ENCODE data around the gene CD244.
"Not testable (repeated sequence)": the region's sequence is repeated elsewhere in the genome, so short reads cannot be mapped to it uniquely, and the experiment has no call there.

CD244 gene

DNA sequence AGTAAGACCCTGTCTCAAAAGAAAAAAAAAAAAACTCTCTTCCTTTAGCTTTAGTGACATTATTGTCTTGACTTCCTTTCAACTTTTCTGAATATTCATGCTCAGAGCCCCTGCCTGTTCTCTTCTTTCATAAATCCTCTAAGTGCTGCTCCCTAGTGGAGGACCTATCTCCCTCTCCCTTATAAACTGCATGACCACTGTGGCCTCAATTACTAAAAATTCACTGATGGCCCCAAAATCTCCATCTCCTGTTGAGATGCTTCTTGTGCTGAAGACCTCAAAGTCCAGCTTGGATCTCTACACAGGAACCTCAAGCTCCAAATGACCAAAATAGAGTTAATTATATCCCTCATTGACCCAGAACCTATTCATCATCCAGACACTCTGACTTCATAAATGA lies 14.5 kb upstream of the CD244 start:
- no peak for DNase-seq

DNA sequence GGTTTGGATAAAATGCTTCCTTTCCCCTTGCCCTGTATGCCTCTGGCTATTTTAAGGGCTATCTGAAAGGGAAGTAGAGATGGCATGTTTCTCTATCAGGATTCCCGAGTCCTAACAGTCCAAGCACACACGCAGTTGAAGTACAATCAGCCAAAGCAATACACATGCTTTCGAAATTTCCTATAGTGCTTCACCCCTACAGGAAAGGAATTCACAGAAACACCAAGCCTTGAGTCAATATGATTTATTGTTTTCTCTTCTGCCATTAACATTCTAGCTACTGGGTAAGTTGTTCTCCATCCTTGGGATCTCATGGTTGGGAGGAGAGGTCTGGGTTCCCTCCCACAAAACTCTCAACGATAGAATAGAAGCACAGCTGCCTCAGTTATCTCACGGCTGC lies 13.6 kb upstream of the CD244 start:
- no peak for DNase-seq

DNA sequence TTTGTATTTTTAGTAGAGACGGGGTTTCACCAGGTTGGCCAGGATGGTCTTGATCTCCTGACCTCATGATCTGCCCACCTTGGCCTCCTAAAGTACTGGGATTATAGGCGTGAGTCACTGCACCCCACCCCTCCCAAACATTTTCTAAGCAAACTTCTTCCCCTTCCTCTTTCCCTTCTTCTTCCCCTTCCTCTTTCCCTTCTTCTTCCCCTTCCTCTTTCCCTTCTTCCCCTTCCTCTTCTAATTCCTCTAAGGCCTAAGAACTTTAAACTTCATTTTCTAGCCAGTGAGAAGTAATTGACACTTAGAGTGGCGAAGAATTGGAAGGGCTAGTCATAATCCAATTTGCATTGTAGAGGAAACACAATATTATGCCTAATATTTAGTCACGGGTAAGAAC lies 12.9 kb upstream of the CD244 start:
- not testable (repeated sequence) for DNase-seq

DNA sequence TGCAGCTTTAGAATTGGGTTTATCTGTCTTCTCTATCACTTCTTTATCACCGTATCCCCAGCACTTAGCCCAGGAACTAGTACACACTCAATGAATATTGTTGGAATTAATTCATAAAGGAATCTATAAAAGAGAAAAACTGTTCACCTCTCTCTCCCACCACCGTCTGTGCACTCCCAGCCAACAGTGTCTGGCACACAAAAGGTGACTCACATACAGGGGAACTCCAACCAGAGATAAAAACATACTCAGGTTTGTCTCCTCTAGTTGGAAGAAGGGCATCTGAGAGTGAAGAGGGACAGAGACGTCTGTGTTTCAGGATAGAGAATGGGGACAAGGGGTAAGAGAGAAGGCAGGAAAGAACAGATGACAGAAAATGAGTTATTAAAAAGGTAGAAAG lies 12.2 kb upstream of the CD244 start:
- no peak for DNase-seq

DNA sequence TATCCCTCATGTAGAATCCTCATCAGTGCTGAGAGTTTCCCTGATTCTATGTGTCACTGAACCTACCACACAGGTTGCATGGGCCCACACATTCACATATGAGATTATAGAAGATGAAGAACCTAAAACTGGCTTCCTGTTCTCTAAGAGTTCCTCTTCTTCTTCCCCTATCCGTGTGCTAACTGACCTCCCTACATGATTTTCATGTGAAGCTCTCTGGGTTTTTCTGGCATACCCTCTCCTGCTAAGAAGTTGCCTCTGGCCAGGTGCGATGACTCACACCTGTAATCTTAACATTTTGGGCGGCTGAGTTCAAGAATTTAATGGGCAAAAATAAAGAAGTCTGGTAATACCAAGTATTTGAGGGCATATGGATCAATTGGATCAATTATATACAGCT lies 5.5 kb upstream of the CD244 start:
- DNase-seq: no peak

DNA sequence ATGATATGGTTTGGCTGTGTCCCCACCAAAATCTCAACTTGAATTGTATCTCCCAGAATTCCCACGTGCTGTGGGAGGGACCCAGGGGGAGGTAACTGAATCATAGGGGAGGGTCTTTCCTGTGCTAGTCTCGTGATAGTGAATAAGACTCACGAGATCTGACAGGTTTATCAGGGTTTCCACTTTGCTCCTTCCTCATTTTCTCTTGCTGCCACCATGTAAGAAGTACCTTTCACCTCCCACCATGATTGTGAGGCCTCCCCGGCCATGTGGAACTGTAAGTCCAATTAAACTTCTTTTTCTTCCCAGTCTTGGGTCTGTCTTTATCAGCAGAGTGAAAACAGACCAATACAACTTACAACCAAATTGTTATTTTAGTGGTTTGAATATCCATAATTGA lies 5.0 kb upstream of the CD244 start:
- not testable (repeated sequence) for DNase-seq

DNA sequence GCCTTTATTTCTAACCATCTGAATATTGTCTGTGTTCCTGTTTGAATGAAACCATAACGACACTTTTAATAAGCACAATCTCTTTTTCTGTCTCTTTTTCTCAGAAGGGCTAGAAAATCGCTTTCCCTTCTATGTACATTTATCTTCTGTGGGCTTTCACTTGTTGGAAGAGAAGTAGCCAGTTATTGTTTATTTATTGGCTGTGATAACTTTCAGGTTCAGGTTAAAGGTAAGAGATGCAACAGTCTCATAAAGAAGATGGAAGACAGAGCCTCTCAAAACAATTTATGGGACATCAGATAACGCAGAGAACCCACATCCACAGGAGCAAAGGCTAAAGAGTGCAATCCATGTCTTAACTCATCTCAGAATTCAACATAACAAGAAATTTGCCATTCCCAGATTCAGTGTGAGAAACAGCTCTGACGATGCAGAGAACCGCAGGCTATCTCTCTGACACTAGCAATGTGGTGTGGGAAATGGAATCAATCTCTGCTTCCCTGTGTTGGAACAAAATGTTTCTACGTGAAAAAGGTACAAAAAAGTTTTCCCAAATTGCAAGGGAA lies 4.1 kb upstream of the CD244 start:
- no peak for DNase-seq

DNA sequence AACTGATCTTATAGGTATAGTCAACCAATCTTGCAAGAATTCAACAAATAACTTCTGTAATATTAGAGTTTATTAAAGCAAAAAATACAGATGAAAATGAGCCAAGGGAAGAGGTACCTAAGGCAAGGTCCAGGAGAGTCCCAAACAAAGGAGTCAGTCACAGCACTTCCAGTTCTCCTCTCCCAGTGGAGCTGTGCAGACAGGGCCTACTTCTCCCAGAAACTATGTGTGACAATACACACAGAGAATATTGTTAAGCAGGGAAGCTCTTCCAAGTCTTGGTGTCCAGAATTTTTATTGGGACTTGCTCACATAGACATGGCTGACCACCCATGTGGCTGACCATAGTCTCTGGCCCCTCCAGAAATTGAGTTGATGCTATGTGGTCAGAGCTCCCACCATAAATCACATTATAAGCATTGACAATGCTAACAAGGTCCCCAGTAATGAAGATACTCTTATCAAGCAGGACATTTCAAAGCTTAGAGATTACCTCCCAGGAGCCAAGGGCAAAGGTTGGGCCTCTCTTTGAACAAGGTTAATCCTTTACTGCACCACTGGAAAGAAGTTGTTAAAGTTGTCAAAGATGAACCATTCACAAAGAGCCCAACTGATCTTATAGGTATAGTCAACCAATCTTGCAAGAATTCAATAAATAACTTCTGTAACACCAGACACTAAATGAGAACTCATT lies 3.5 kb upstream of the CD244 start:
- no peak for DNase-seq

DNA sequence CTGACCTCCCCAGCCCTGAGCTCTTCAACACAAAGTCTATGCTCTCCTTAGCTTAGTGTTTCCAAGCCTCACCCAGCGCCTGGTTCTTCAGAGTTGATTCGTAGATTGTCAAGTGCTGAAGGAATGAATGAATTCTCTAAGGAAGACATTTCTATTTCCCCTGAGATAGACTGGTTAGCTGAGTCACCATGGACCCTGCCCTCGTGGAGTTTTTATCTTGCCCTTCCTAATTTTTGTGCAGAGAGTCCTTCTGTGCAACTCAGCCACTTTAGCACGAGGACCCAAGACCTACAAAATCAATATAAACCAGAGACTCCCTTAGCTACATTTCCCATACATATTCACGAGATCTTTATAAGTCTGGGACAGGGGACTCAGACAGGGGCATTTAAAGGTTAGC lies 2.6 kb upstream of the CD244 start:
- DNase-seq: no peak

DNA sequence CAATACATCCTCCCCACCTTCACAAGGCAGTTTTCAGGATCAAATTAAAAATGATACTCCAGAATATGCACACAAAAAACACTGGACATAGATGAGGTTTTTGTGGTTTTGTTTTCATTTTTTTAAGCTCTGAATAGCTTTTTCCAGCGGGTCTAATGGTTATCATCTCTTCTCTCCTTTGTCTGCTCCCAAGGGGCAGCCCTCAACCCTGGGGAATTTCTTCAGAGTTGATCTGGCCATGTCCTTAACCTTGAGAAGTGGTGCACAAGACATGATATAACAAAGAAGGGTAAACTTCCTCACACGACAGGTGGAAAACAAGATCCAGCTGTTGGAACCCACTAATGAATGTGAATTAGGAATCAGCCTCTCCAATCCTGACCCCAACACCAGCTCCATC lies 1.5 kb upstream of the CD244 start:
- no peak for DNase-seq

DNA sequence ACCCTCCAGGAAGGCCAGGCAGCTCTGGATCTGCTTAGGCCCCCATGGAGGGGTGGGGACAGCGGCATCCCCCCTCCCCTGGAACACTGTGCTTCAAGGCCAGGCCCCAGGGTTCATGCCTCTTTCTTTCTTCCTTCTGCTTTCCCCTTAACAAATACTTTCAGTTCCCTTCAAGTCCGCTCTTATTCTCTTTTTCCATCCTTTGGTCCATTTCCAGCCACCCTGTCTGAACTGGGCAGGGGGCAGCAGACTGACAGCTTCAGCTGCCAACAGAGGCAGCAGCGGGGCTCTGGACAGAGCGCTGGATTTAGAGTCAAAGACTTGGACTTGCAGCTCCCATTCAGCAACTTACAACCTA lies 1.1 kb upstream of the CD244 start:
- no peak for DNase-seq

DNA sequence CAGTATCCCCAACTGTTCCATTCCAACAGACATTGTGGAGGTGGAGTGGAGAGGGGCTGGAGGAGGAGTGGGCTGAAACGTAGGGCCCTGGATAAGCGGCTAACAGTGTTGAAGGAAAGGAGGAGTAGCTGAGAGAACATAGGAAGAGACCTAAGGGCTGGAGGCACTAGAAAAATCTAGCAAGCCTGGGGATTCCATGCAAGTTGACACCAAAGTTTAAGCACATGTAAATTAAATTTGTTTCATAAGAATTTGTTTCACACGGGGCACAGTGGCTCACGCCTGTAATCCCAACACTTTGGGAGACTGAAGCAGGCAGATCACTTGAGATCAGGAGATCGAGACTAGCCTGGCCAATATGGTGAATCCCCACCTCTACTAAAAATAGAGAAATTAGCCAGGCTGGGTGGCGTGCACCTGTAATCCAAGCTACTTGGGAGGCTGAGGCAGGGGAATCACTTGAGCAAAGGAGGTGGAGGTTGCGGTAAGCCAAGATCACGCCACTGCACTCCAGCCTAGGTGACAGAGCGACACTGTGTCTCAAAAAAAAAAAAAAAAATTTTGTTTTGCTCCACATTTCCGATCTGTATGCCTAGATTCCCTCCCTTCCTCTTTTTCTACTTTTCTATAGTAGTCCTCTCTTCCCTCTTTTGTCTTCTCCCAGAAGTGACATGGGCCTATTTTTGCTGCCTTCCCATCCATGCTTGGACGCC lies 530 bp upstream of the CD244 start:
- no peak for DNase-seq

DNA sequence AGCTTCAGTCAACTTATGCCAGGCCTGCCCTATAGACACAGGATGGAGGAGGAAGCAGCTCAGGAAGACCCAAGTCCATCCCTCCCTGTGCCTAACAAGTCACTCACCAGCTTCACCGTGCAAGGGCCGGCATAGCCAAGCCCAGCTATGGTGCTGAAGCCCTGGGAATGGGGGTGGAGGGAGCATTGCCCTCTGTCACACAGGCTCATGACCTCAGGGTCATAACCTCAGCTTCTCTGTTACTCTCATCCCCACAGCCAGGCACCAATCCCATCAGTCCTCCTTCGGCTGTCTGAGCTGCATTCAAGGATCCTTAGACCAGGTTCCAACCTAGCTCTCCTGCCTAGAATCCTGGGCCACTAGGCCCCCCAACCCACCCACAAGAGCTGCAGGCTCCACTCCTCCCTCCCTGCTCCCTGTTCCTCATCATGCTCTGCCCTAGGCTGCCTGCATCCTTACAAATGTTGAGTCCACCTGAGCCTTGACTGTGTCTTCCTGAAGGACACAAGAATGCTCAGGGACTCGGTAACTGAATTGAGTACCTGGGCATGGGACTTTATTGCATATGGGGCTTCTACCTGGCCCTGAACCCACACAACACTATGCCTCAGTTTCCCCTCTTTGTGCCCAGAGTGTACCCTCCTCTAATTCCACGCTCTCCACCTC lies 1.7 kb downstream of the CD244 start:
- no peak for DNase-seq

DNA sequence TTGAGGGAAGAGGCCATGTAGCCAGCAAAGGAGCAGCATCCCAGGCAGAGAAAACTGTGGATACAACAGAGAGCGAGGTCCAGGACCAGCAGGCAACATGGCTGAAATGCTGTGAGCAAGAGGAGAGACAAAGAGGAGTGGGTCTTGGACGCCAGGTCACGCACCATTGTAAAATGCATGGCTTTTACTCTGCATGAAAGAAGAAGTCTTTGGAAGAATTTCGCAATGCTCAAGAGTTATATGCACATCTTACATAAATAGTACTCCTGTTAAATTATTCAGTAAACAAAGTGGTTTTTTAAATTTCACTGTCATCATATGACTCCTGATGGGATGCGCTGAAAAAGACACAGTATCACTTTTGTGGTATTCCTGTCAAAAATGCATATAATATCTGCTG lies 3.5 kb downstream of the CD244 start:
- DNase-seq: no peak

DNA sequence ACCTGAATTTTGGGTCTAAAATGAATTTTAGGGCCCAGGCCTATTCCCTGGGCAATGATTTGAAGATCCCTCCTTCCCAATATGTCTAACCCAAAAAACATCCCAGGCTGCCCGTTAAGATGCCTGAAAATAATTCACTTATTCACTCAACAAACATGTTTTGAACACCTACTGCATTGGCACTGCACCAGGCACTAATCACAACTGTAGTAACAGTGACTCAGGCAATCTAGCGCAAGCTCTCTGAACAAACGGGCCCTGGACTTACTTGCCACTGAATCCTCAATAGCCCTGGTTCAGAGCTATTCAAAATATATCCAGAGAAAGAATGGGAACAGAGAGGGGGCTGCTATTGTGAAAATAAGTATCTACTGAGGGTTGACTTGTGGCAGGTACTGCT lies 4.2 kb downstream of the CD244 start:
- DNase-seq: no peak

DNA sequence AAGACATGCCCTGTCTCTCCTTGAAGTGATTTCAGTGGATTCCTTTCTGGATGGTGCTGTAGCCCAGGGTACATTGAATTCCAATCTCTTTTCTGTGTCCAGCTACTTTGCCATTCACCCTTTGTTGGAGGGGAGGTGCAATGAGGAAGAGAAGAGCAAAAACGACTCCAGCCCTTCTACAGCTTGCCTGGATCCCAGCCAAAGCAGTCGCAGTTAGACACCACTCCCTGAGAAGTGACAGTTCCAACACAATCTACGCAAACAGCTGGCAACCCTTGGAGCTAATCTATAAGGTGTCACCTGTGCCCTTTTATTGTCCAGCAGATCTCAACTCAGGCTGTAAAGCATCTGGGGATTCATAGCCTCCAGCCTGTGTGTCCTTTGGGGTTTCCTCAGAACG lies 4.6 kb downstream of the CD244 start:
- no peak for DNase-seq

DNA sequence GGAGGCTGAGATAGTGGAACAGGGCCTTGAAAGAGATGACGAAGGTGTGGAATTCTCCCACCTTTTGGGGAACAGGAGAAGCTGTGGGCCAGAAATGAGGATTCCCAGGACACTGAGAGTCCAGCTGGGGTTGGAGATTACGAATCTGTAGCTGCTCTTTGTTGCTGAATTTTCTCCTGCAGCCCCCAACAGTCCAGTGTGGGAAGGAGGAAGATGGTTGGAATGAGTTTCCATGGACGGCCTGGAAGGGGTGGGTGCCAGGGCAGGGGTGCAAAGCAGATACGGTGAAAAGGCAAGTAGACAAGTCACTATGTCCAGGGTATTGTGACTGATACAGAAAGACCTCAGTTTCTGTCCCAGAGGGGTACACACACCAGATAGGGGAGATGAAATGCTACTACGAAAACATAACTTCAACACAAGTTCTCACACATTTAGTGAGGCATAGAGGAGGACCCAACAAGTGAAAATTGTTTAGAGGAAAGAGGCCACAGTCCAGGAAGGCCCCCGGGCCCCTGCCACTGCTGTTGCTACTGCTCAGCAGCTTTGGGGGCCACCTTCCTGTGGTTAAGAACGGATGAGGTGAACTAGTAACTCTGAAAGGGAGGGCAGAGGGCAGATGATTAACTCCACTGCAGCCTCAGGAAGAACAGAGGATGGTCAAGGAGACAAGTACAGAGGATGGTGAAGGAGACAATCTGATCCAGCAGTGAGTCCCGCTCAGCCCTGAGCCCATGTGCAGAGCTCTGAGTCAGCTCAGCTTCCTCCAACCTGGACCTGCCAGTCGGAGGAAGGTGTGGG lies 7.3 kb downstream of the CD244 start:
- no peak for DNase-seq

DNA sequence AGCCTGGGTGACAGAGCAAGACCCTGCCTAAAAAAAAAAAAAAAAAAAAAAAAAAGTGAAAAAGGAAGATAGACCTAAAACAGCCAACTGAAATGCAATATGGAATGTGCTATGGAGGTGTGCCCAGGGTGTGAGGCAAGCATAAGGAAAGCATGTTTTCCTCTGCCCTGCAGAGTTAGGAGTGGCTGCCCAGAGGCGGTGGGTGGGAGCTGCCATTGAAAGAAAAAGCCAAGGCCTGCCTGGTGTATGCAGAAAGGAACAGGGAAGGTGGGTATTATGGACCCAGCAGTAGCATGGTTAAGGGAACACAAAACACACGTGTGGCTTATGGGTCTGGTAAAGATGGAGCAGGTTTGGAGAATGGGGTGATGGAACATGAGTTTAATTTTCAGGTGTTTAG lies 8.9 kb downstream of the CD244 start:
- no peak for DNase-seq

DNA sequence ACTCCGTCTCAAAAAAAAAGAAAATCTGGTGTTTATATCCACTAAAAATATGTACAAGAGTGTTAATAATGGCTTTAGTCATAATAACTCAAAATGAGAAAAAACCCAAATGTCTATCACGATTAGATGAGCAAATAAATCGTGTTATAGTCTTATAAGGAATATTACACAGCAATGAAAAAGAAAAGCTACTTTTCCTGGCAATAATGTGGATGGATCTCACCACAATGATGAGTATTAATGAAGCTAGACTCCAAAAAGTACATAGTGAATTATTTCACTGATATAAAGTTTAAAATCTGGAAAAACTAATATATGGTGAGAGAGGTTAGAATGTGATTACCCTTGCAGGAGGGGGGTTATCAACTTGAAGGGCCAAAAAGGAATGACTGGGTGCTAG lies 9.7 kb downstream of the CD244 start:
- no peak for DNase-seq

DNA sequence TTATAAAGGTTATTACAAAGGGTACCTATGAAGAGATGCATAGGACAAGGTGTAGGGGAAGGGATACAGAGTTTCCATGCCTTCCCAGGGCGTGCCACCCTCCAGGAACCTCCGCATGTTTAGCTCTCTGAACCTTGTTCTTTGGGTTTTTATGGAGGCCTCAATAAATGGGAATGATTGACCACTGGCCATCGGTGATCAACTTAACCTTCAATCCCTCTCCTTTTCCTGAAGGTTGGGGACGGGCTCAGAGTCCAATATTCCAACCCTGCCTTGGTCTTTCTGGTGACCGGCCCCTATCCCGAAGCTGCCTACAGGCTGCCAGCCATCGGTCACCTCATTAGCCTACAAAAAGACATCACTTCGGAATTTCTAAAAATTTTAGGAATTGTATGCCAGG lies 11.7 kb downstream of the CD244 start:
- DNase-seq: no peak

DNA sequence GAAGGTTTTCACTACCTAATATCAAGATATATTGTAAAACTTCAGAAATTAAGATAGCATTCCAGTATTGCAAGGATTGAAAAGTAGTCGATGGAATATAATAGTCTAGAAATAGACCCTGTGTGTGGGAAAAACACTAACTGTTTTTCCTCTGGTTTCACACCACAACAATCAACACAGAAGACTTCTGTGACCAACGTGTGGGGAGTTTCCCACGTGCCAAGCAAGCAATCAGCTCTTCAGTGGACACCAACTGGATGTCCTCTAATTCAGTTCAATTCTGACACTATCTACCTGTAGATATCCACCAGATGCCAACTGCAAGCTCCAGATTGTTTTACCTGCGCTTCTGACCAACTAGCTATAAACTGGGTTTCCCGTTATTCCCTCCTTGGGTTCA lies 12.1 kb downstream of the CD244 start:
- DNase-seq: no peak

DNA sequence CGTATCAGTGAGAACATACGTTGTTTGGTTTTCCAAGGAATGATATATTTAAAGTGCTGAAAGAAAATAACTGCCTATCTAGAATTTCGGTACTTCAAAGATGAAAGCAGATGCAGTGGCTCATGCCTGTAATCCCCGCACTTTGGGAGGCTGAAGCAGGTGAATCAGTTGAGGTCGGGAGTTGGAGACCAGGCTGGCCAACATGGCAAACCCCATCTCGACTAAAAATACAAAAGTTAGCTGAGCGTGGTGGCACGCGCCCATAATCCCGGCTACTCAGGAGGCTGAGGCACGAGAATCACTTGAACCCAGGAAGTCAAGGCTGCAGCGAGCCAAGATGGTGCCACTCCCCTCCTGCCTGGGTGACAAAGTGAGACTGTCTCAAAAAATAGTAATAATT lies 16.4 kb downstream of the CD244 start:
- no peak for DNase-seq

DNA sequence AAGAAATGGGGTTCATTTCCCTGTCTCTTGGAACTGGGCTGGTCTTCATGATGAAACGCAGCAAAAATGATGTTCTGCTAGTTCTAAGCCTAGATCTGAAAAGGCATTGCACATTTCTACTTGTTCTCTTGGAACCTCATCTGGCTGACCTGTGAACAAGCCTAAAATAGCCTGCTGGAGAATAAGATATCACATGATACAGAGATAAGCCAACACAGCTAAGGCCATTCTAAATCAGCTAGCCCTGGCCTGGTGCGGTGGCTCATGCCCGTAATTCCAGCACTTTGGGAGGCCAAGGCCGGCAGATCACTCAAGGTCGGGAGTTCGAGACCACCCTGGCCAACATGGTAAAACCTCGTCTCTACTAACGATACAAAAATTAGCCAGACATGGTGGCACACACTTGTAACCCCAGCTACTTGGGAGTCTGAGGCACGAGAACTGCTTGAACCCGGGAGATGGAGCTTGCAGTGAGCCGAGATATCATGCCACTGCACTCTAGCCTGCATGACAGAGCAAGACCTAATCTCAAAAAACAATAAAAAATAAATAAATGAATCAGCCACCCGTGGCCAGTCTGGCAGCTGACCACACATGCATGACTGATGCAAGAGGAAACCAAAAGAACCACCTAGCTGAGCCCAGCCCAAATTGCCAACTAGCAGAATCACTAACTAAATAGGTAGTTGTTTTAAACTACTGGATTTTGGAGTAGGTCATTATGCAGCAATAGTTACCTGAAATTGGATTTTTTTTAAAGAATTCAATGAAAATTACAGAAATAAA lies 18.0 kb downstream of the CD244 start:
- DNase-seq: no peak

Data from amniotic stem cell (primary cell).